HEK293 (cell line): ENCODE data around the gene SWI5.

Experiments used
- CTCF ChIA-PET: fragments of 350-600 bp; formaldehyde crosslinking; extraction: SDS; loops from one replicate; lab custom pipeline; 2021; ENCODE audit warnings: antibody characterized with exemption; lab: Yijun Ruan, JAX
- POLR2A ChIA-PET: fragments of 300-600 bp; formaldehyde crosslinking; extraction: SDS; loops from one replicate; lab custom pipeline; 2020; ENCODE audit warnings: antibody characterized with exemption, inconsistent platforms; lab: Yijun Ruan, JAX
- H3K27ac ChIP-seq: fragments of 200-500 bp; sonication (Bioruptor generic); 2 replicates; pipeline ENCODE4 v1.5.1; 2014; ENCODE audit warnings: low read depth, low read length, control low read depth, inconsistent platforms; ENCODE audit errors: extremely low read depth
- H3K36me3 ChIP-seq, 2 experiments: fragments of 200-500 bp in 1 of 2; sonication (Bioruptor generic) in 1 of 2; 1 replicate in 1 of 2; 2 replicates in 1 of 2; pipeline ENCODE4 v1.5.1; 2014 to 2017; ENCODE audit warnings: inconsistent platforms in 2 of 2, low read length in 2 of 2; ENCODE audit not compliant: control insufficient read depth in 2 of 2, insufficient read depth in 1 of 2
- H3K4me1 ChIP-seq: fragments of 200-500 bp; sonication (Bioruptor generic); 2 replicates; pipeline ENCODE4 v1.5.1; 2014; ENCODE audit warnings: mild to moderate bottlenecking, low read length, inconsistent platforms; ENCODE audit not compliant: control insufficient read depth, insufficient read depth
- H3K4me3 ChIP-seq: 2 replicates; pipeline ENCODE4 v1.5.1; 2011; ENCODE audit warnings: low read depth, mild to moderate bottlenecking, control low read depth, low read length, moderate library complexity
- H3K9me3 ChIP-seq: fragments of 200-500 bp; sonication (Bioruptor generic); 2 replicates; pipeline ENCODE4 v1.5.1; 2014; ENCODE audit warnings: low read depth, low read length, inconsistent platforms; ENCODE audit not compliant: control insufficient read depth, insufficient read depth
- GLIS1 ChIP-seq: fragments of 450-650 bp; formaldehyde crosslinking; IDR thresholded peaks from 2 replicates; pipeline ENCODE4 v1.5.1; 2016; ENCODE audit warnings: missing biosample characterization, missing genetic modification characterization
- SP7 ChIP-seq: fragments of 450-650 bp; formaldehyde crosslinking; IDR thresholded peaks from 2 replicates; pipeline ENCODE4 v1.5.1; 2016; ENCODE audit warnings: missing biosample characterization, missing genetic modification characterization
- TCF7L2 ChIP-seq: IDR thresholded peaks from 2 replicates; pipeline ENCODE4 v1.6.1; 2011; ENCODE audit warnings: low read depth, mild to moderate bottlenecking, inconsistent platforms, low read length, moderate library complexity, borderline replicate concordance
- ZBTB7A ChIP-seq: fragments of 450-650 bp; formaldehyde crosslinking; IDR thresholded peaks from 2 replicates; pipeline ENCODE4 v1.5.1; 2016; ENCODE audit warnings: low read depth, missing biosample characterization, missing genetic modification characterization
- ZNF121 ChIP-seq: fragments of 450-650 bp; formaldehyde crosslinking; IDR thresholded peaks from 2 replicates; pipeline ENCODE4 v1.5.1; 2016; ENCODE audit warnings: missing biosample characterization, missing genetic modification characterization
- ZNF302 ChIP-seq: fragments of 450-650 bp; formaldehyde crosslinking; IDR thresholded peaks from 2 replicates; pipeline ENCODE4 v1.5.1; 2016; ENCODE audit warnings: missing biosample characterization, missing genetic modification characterization, low read depth
- ZNF792 ChIP-seq: fragments of 450-650 bp; formaldehyde crosslinking; IDR thresholded peaks from 2 replicates; pipeline ENCODE4 v1.5.1; 2016; ENCODE audit warnings: missing biosample characterization, missing genetic modification characterization
- TF ChIP-seq, protein P1 (sequence below): fragments of 450-650 bp; formaldehyde crosslinking; optimal IDR thresholded peaks from 2 replicates; pipeline ENCODE3; 2016; ENCODE audit warnings: missing biosample characterization, mild to moderate bottlenecking, missing genetic modification characterization
- TF ChIP-seq, protein P2 (sequence below): fragments of 450-650 bp; formaldehyde crosslinking; IDR thresholded peaks from 2 replicates; pipeline ENCODE4 v1.5.1; 2016; ENCODE audit warnings: missing biosample characterization, missing genetic modification characterization
- TF ChIP-seq, protein P3 (sequence below): fragments of 450-650 bp; formaldehyde crosslinking; IDR thresholded peaks from 2 replicates; pipeline ENCODE4 v1.5.1; 2016; ENCODE audit warnings: missing biosample characterization, missing genetic modification characterization
- TF ChIP-seq, protein P4 (sequence below): fragments of 450-650 bp; formaldehyde crosslinking; IDR thresholded peaks from 2 replicates; pipeline ENCODE4 v1.5.1; 2016; ENCODE audit warnings: missing biosample characterization, missing genetic modification characterization, borderline replicate concordance

Gene SWI5

DNA sequence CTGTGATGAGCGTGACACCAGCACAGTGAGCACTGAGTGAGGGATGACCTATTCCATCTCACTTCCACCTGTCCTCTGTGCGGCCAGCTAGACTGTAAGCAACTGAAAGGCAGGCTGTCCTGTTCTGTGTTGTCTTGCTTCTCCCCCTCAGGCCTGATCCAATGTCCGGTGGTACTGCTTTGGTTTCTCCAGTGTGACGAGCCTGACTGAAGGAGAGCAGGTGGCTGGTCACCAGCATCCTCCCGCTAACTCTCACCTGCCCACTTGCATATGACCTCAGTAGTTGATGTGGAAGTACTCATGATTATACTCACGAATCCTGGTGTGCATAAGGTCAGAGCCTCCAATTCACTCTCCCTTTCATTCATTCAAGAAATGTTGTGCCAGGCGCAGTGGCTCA, 61.9 kb downstream of the SWI5 start:
- Histone ChIP-seq H3K4me1 (no peaks in the 10 kb centered on the region), H3K27ac (no peak overlapping the region), H3K9me3 (no peaks in the 10 kb centered on the region), H3K4me3 (no peak overlapping the region), H3K36me3 (peaks cover 0 to 19% of the 10 kb centered on the region in 2 experiments; a peak in 1 of 3 replicates)
- CTCF ChIA-PET = interaction anchor here (0.6 kb wide), 1 partner anchor 148 kb away, joined by 3 read pairs; no protein-coding TSS in a partner anchor
- TF ChIP-seq, protein P1, sequence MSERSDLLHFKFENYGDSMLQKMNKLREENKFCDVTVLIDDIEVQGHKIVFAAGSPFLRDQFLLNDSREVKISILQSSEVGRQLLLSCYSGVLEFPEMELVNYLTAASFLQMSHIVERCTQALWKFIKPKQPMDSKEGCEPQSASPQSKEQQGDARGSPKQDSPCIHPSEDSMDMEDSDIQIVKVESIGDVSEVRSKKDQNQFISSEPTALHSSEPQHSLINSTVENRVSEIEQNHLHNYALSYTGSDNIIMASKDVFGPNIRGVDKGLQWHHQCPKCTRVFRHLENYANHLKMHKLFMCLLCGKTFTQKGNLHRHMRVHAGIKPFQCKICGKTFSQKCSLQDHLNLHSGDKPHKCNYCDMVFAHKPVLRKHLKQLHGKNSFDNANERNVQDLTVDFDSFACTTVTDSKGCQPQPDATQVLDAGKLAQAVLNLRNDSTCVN (tag by site-specific recombination) = no peak
- TF ChIP-seq ZNF302 (tag by site-specific recombination) = no peak
- TF ChIP-seq SP7 (tag by site-specific recombination) = no peak
- no peak for TF ChIP-seq GLIS1 (tag by site-specific recombination)
- TF ChIP-seq ZBTB7A = no peak
- TF ChIP-seq, protein P2, sequence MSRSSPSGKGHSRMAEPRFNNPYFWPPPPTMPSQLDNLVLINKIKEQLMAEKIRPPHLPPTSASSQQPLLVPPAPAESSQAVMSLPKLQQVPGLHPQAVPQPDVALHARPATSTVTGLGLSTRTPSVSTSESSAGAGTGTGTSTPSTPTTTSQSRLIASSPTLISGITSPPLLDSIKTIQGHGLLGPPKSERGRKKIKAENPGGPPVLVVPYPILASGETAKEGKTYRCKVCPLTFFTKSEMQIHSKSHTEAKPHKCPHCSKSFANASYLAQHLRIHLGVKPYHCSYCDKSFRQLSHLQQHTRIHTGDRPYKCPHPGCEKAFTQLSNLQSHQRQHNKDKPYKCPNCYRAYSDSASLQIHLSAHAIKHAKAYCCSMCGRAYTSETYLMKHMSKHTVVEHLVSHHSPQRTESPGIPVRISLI (tag by site-specific recombination) = no peak
- TF ChIP-seq ZNF792 (tag by site-specific recombination) = no peak
- no peak for TF ChIP-seq ZNF121 (tag by site-specific recombination)
- TF ChIP-seq, protein P3, sequence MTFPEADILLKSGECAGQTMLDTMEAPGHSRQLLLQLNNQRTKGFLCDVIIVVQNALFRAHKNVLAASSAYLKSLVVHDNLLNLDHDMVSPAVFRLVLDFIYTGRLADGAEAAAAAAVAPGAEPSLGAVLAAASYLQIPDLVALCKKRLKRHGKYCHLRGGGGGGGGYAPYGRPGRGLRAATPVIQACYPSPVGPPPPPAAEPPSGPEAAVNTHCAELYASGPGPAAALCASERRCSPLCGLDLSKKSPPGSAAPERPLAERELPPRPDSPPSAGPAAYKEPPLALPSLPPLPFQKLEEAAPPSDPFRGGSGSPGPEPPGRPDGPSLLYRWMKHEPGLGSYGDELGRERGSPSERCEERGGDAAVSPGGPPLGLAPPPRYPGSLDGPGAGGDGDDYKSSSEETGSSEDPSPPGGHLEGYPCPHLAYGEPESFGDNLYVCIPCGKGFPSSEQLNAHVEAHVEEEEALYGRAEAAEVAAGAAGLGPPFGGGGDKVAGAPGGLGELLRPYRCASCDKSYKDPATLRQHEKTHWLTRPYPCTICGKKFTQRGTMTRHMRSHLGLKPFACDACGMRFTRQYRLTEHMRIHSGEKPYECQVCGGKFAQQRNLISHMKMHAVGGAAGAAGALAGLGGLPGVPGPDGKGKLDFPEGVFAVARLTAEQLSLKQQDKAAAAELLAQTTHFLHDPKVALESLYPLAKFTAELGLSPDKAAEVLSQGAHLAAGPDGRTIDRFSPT (tag by site-specific recombination) = no peak
- TF ChIP-seq, protein P4, sequence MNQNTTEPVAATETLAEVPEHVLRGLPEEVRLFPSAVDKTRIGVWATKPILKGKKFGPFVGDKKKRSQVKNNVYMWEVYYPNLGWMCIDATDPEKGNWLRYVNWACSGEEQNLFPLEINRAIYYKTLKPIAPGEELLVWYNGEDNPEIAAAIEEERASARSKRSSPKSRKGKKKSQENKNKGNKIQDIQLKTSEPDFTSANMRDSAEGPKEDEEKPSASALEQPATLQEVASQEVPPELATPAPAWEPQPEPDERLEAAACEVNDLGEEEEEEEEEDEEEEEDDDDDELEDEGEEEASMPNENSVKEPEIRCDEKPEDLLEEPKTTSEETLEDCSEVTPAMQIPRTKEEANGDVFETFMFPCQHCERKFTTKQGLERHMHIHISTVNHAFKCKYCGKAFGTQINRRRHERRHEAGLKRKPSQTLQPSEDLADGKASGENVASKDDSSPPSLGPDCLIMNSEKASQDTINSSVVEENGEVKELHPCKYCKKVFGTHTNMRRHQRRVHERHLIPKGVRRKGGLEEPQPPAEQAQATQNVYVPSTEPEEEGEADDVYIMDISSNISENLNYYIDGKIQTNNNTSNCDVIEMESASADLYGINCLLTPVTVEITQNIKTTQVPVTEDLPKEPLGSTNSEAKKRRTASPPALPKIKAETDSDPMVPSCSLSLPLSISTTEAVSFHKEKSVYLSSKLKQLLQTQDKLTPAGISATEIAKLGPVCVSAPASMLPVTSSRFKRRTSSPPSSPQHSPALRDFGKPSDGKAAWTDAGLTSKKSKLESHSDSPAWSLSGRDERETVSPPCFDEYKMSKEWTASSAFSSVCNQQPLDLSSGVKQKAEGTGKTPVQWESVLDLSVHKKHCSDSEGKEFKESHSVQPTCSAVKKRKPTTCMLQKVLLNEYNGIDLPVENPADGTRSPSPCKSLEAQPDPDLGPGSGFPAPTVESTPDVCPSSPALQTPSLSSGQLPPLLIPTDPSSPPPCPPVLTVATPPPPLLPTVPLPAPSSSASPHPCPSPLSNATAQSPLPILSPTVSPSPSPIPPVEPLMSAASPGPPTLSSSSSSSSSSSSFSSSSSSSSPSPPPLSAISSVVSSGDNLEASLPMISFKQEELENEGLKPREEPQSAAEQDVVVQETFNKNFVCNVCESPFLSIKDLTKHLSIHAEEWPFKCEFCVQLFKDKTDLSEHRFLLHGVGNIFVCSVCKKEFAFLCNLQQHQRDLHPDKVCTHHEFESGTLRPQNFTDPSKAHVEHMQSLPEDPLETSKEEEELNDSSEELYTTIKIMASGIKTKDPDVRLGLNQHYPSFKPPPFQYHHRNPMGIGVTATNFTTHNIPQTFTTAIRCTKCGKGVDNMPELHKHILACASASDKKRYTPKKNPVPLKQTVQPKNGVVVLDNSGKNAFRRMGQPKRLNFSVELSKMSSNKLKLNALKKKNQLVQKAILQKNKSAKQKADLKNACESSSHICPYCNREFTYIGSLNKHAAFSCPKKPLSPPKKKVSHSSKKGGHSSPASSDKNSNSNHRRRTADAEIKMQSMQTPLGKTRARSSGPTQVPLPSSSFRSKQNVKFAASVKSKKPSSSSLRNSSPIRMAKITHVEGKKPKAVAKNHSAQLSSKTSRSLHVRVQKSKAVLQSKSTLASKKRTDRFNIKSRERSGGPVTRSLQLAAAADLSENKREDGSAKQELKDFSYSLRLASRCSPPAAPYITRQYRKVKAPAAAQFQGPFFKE (tag by site-specific recombination) = no peak
- no peak for TF ChIP-seq TCF7L2
- POLR2A ChIA-PET = interaction anchor here (0.7 to 1.0 kb wide), 2 partner anchors 9 to 393 kb away, joined by 3 to 4 read pairs; no protein-coding TSS in a partner anchor
